ENCODE data around the gene CACNA1S. TPM values are rescaled to one million over a fixed set of nuclear protein-coding genes. Genes with fewer than 3 reads are reported as not detected.

CACNA1S gene
- total RNA-seq, 1 donor from 2014 or later, result not detected

- Histone ChIP-seq H3K79me2 (ENCODE audit: insufficient read depth, low read length) (no peaks in the 10 kb centered on the region), H4K20me1 (ENCODE audit: insufficient read depth, low read length) (peaks cover 47% of the 10 kb centered on the region), H3K4me3 (ENCODE audit: insufficient read depth, low read depth, low read length) (no peak overlapping the region), H3K4me2 (ENCODE audit: low read length) (no peak overlapping the region), H3K27ac (ENCODE audit: low read depth, low read length) (no peak overlapping the region), H3K36me3 (ENCODE audit: insufficient read depth, low read length) (peaks cover 21% of the 10 kb centered on the region), H3K9me3 (ENCODE audit: insufficient read depth, low read depth, low read length) (no peaks in the 10 kb centered on the region), H3K4me1 (ENCODE audit: insufficient read depth, low read length) (peaks cover 20% of the 10 kb centered on the region), H3K9ac (ENCODE audit: low read length) (no peak overlapping the region), H3K27me3 (ENCODE audit: insufficient read depth, low read length) (no peaks in the 10 kb centered on the region), H2AFZ (ENCODE audit: low read depth, low read length) (no peak overlapping the region)
- Mint-ChIP-seq H3K9me3 (ENCODE audit: unreplicated experiment) (no peaks in the 10 kb centered on the region), H3K4me3 (ENCODE audit: unreplicated experiment) (no peak overlapping the region), H3K36me3 (ENCODE audit: low read depth, unreplicated experiment) (peaks cover 31% of the 10 kb centered on the region), H3K27ac (ENCODE audit: unreplicated experiment) (no peak overlapping the region), H3K27me3 (ENCODE audit: low read depth, unreplicated experiment) (no peaks in the 10 kb centered on the region), H3K4me1 (ENCODE audit: low read depth, unreplicated experiment) (peaks cover 13% of the 10 kb centered on the region)
- DNase-seq (ENCODE audit: low read depth) (no peak), FAIRE-seq (no peak)
- no peak for TF ChIP-seq CTCF (IDR thresholded peaks at IDR 0.05; ENCODE audit: insufficient read depth, low read depth, low read length)
- TF ChIP-seq EZH2 (IDR thresholded peaks at IDR 0.05; ENCODE audit: insufficient read depth, low read length), result no peak
Observed at GRCh38 chr1:201140235-201140940, 28.2 kb upstream of the CACNA1S start.

- H3K4me2 ChIP-seq (ENCODE audit: low read length), result no peak overlapping the region
- H3K27ac ChIP-seq (ENCODE audit: low read depth, low read length), result no peak overlapping the region
- Mint-ChIP-seq H3K27ac (ENCODE audit: unreplicated experiment) (no peak overlapping the region), H3K27me3 (ENCODE audit: low read depth, unreplicated experiment) (no peaks in the 10 kb centered on the region), H3K4me1 (ENCODE audit: low read depth, unreplicated experiment) (peaks cover 13% of the 10 kb centered on the region), H3K36me3 (ENCODE audit: low read depth, unreplicated experiment) (peaks cover 27% of the 10 kb centered on the region), H3K4me3 (ENCODE audit: unreplicated experiment) (no peak overlapping the region), H3K9me3 (ENCODE audit: unreplicated experiment) (no peaks in the 10 kb centered on the region)
- H3K27me3 ChIP-seq (ENCODE audit: insufficient read depth, low read length), result no peaks in the 10 kb centered on the region
- peaks cover 20% of the 10 kb centered on the region for H3K4me1 ChIP-seq (ENCODE audit: insufficient read depth, low read length)
- peaks cover 20% of the 10 kb centered on the region for H3K36me3 ChIP-seq (ENCODE audit: insufficient read depth, low read length)
- H3K9ac ChIP-seq (ENCODE audit: low read length), result no peak overlapping the region
- H3K4me3 ChIP-seq (ENCODE audit: insufficient read depth, low read depth, low read length), result no peak overlapping the region
- no peak for FAIRE-seq
- H3K9me3 ChIP-seq (ENCODE audit: insufficient read depth, low read depth, low read length), result no peaks in the 10 kb centered on the region
- H3K79me2 ChIP-seq (ENCODE audit: insufficient read depth, low read length), result no peaks in the 10 kb centered on the region
- no peak overlapping the region for H2AFZ ChIP-seq (ENCODE audit: low read depth, low read length)
- DNase-seq (ENCODE audit: low read depth), result no peak
- no peak for TF ChIP-seq EZH2 (IDR thresholded peaks at IDR 0.05; ENCODE audit: insufficient read depth, low read length)
- TF ChIP-seq CTCF (IDR thresholded peaks at IDR 0.05; ENCODE audit: insufficient read depth, low read depth, low read length), result no peak
- peaks cover 47% of the 10 kb centered on the region for H4K20me1 ChIP-seq (ENCODE audit: insufficient read depth, low read length)
Observed at GRCh38 chr1:201139756-201140155, 27.5 kb upstream of the CACNA1S start.

GRCh38 chr1:201139306-201139705 is 27.1 kb upstream of the CACNA1S start:
- peaks cover 16% of the 10 kb centered on the region for H3K36me3 ChIP-seq (ENCODE audit: insufficient read depth, low read length)
- H3K4me3 ChIP-seq (ENCODE audit: insufficient read depth, low read depth, low read length), result no peak overlapping the region
- Mint-ChIP-seq H3K9me3 (ENCODE audit: unreplicated experiment) (no peaks in the 10 kb centered on the region), H3K4me3 (ENCODE audit: unreplicated experiment) (no peak overlapping the region), H3K27ac (ENCODE audit: unreplicated experiment) (no peak overlapping the region), H3K36me3 (ENCODE audit: low read depth, unreplicated experiment) (peaks cover 28% of the 10 kb centered on the region), H3K4me1 (ENCODE audit: low read depth, unreplicated experiment) (peaks cover 13% of the 10 kb centered on the region), H3K27me3 (ENCODE audit: low read depth, unreplicated experiment) (no peaks in the 10 kb centered on the region)
- FAIRE-seq (no peak), DNase-seq (ENCODE audit: low read depth) (no peak)
- H3K4me2 ChIP-seq (ENCODE audit: low read length), result no peak overlapping the region
- no peak overlapping the region for H3K27ac ChIP-seq (ENCODE audit: low read depth, low read length)
- H3K79me2 ChIP-seq (ENCODE audit: insufficient read depth, low read length), result no peaks in the 10 kb centered on the region
- TF ChIP-seq CTCF (IDR thresholded peaks at IDR 0.05; ENCODE audit: insufficient read depth, low read depth, low read length) (no peak), EZH2 (IDR thresholded peaks at IDR 0.05; ENCODE audit: insufficient read depth, low read length) (no peak)
- no peaks in the 10 kb centered on the region for H3K9me3 ChIP-seq (ENCODE audit: insufficient read depth, low read depth, low read length)
- no peak overlapping the region for H2AFZ ChIP-seq (ENCODE audit: low read depth, low read length)
- no peak overlapping the region for H3K9ac ChIP-seq (ENCODE audit: low read length)
- no peaks in the 10 kb centered on the region for H3K27me3 ChIP-seq (ENCODE audit: insufficient read depth, low read length)
- H3K4me1 ChIP-seq (ENCODE audit: insufficient read depth, low read length), result peaks cover 20% of the 10 kb centered on the region
- H4K20me1 ChIP-seq (ENCODE audit: insufficient read depth, low read length), result peaks cover 47% of the 10 kb centered on the region

All from astrocyte (in vitro differentiated cells and primary cell).